Muscle layer of colon (tissue), 2 donors: ENCODE results near the gene ACSL3.

Experiments
- H3K27ac ChIP-seq: one replicate; pipeline ENCODE4 v1.7.0; 2013; ENCODE audit warnings: low read depth, mild to moderate bottlenecking, low read length, moderate library complexity
- H3K27me3 ChIP-seq, 2 donors: one replicate each; pipeline ENCODE4 v1.7.0; 2013; ENCODE audit warnings: low read length in 2 of 2, mild to moderate bottlenecking in 2 of 2; ENCODE audit not compliant: insufficient read depth in 2 of 2, control insufficient read depth in 1 of 2
- H3K36me3 ChIP-seq: one replicate; pipeline ENCODE4 v1.7.0; 2013; ENCODE audit warnings: mild to moderate bottlenecking, low read length; ENCODE audit not compliant: insufficient read depth
- H3K4me1 ChIP-seq: one replicate; pipeline ENCODE4 v1.7.0; 2013; ENCODE audit warnings: mild to moderate bottlenecking, low read length; ENCODE audit not compliant: insufficient read depth
- H3K4me3 ChIP-seq, 2 donors: one replicate each; pipeline ENCODE4 v1.7.0; 2013; ENCODE audit warnings: low read length in 2 of 2, low read depth in 1 of 2, mild to moderate bottlenecking in 1 of 2, moderate library complexity in 1 of 2
- H3K9ac ChIP-seq: one replicate; pipeline ENCODE4 v1.7.0; 2013; ENCODE audit warnings: low read length
- H3K9me3 ChIP-seq: one replicate; pipeline ENCODE4 v1.7.0; 2013; ENCODE audit warnings: mild to moderate bottlenecking, low read length
- donor health status: abdominal sarcoma.
- donor health status: Adenocarcinoma of cecum.

The ACSL3 gene

DNA sequence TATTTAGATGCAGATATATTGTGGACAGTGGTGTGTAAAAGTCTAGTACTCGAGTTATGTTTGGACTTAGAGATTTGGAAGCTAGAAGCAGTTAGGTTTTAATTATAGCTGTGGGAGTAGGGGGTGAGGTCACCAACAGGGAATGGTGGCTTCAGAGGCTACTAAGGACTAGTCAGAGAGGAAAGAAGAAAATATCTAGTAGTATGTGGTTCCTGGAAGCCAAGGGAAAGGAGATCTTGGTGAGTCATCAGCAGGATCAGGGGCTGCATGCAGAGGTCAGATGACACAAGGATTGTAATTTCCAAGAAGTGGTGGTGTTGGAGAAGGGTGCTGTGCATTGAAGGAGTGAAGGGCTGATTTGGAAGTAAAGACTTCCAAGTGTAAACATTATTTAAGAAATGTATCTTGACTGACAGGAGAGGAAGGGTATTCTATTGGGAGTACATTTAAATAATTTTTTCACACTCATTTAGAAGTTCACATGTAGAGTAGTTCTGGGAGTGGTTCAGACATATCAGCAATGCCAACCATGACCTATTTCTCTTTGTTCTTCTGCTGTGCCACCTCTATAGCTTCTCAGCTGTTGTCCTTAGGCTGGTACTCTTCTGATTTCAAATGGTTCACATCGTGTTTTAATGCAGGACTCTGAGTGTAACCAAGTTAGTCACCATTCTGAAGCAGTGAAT lies 59.1 kb downstream of the ACSL3 start:
- no peak overlapping the region for H3K27ac ChIP-seq
- H3K36me3 ChIP-seq: peaks cover 36% of the 10 kb centered on the region
- no peak overlapping the region for H3K4me3 ChIP-seq
- no peak overlapping the region for H3K9ac ChIP-seq
- no peaks in the 10 kb centered on the region for H3K27me3 ChIP-seq
- H3K4me1 ChIP-seq: no peaks in the 10 kb centered on the region
- no peaks in the 10 kb centered on the region for H3K9me3 ChIP-seq

DNA sequence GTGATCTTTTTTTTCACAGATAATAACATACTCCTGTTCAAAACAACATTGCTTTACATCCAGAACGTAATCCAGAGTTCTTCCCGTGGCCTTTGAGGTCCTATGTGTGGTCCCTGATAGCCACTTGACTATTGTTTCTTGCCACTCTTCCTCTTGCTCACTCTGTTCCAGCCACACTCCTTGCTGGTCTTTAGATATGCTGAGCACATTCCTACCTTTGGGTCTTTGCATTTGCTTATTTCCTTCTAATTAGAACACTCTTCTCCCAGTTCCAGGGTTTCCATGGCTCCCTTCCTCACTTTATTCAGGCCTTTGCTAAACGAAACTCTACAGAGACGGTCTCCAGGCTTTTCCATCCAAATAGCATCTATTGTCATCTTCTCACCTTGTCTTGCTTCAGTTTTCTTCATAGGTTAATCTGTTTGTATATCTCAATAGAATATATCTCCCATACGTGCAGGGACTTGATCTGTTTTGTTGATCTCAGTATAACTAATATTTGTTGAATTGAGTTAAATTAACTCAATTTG lies 59.9 kb downstream of the ACSL3 start:
- Histone ChIP-seq H3K27ac (no peak overlapping the region), H3K36me3 (peaks cover 36% of the 10 kb centered on the region), H3K4me3 (no peak overlapping the region), H3K9ac (no peak overlapping the region), H3K4me1 (no peaks in the 10 kb centered on the region), H3K27me3 (no peaks in the 10 kb centered on the region), H3K9me3 (no peaks in the 10 kb centered on the region)

DNA sequence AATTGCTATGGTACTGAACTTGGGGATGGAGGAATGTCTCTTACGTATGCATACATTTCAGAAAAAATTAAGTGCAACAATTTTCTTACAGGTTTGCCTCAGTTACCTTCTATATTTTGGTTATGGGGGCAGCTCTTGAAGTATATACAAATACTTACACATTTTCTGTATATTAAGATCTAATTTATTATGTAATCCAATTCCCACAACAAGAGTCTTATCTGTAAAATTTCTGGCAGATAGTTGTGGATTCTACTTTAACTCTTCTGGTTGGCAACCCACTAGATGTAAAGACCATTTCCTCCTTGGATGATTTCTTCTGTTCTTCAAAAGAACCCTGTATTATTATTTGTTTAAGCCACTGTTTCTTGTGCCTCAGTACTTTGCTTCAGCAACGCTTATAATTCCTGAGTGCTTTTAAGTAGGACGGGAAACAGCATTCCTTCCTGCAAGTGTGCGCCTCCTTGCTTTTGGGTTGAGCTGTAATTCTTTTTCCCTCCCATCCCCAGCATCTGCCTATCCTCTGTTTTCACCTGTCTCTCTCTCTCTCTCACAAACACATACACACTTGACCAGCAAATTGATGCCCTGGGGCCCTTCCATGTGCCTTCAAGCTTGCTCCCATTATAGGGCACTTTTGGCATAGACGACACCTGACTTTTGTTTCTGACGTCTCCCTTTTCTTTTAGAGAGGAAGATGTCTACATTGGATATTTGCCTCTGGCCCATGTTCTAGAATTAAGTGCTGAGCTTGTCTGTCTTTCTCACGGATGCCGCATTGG lies 61.4 kb downstream of the ACSL3 start:
- no peak overlapping the region for H3K27ac ChIP-seq
- no peak overlapping the region for H3K9ac ChIP-seq
- H3K36me3 ChIP-seq: peaks cover 36% of the 10 kb centered on the region
- no peaks in the 10 kb centered on the region for H3K27me3 ChIP-seq
- no peaks in the 10 kb centered on the region for H3K9me3 ChIP-seq
- no peaks in the 10 kb centered on the region for H3K4me1 ChIP-seq
- no peak overlapping the region for H3K4me3 ChIP-seq

DNA sequence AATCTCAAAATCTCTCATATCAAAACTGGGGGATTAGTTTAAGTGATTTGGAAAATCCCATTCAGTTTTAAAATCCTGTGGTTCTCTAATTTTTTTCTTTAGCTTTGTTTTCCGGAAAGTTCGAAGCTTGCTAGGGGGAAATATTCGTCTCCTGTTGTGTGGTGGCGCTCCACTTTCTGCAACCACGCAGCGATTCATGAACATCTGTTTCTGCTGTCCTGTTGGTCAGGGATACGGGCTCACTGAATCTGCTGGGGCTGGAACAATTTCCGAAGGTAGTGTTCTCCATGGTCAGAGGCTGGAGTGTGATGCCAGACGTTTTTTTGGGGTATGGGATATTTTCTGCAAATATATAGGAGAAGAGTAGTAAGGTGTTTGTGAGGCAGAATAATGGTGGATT lies 66.1 kb downstream of the ACSL3 start:
- no peaks in the 10 kb centered on the region for H3K27me3 ChIP-seq
- no peaks in the 10 kb centered on the region for H3K4me1 ChIP-seq
- H3K36me3 ChIP-seq: peaks cover 29% of the 10 kb centered on the region
- no peaks in the 10 kb centered on the region for H3K9me3 ChIP-seq
- no peak overlapping the region for H3K9ac ChIP-seq
- H3K4me3 ChIP-seq: no peak overlapping the region
- H3K27ac ChIP-seq: no peak overlapping the region

DNA sequence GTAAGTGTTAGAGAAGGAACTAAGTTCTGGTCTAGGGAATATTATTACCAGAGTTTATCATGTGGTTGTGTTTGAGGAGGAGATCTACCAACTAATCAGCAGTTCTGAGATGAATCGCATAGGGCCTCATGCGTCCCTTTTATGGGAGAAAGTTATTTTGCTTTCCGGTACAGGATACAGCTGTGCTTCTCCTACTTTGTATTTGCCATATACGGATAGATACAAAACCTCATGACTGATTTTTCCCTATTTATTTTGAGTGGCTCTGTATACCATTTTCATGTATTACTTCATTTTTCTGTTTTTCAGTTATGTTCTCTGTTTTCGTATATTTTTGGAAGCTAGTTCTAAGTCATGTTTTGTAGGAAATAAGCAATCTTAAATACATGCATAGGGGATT lies 66.8 kb downstream of the ACSL3 start:
- Histone ChIP-seq H3K9me3 (no peaks in the 10 kb centered on the region), H3K9ac (no peak overlapping the region), H3K27me3 (no peaks in the 10 kb centered on the region), H3K27ac (no peak overlapping the region), H3K36me3 (peaks cover 29% of the 10 kb centered on the region), H3K4me1 (no peaks in the 10 kb centered on the region), H3K4me3 (no peak overlapping the region)

DNA sequence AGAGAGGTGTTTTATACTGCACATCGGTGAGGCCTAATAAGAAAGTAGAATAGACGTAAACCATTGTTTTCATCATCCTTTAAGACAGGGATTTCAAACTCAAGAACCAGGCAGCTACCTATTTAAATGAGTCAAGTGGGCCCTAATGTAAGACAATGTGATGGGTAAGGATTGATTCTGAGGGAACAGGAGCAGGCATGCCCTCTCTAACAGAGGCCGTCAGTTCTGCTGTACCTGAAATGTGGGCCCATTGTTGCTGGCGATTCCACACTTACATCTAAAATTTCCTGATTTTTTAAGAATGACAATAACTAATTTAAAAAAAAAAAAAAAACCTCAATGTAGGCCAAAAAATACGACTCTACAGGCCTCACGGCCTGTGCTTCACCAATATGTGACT lies 67.5 kb downstream of the ACSL3 start:
- H3K27ac ChIP-seq: no peak overlapping the region
- H3K9ac ChIP-seq: no peak overlapping the region
- H3K4me3 ChIP-seq: no peak overlapping the region
- H3K4me1 ChIP-seq: peaks cover 2% of the 10 kb centered on the region
- H3K36me3 ChIP-seq: peaks cover 25% of the 10 kb centered on the region
- H3K9me3 ChIP-seq: no peaks in the 10 kb centered on the region
- H3K27me3 ChIP-seq: no peaks in the 10 kb centered on the region

DNA sequence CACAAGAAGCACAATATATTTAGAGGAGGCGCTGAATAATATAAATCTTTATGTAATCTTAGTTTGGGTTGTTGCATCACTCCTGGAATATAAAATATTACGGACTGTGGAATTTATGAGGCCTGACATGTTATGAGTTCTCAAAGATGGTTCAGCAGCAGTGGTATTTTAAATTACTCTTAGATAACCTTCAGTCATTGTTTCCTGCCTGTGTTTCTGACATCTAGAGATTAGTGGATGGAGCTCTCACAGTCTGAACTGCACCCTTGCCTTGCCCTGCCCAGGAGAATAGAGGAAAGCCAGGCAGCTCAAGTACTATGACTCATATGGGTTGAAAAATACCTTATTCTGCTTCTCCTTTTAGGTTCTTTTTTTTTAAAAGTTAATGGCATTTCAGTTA lies 70.0 kb downstream of the ACSL3 start:
- Histone ChIP-seq H3K9me3 (no peaks in the 10 kb centered on the region), H3K4me3 (no peak overlapping the region), H3K36me3 (peaks cover 26% of the 10 kb centered on the region), H3K27ac (no peak overlapping the region), H3K4me1 (peaks cover 7% of the 10 kb centered on the region), H3K9ac (no peak overlapping the region), H3K27me3 (no peaks in the 10 kb centered on the region)

DNA sequence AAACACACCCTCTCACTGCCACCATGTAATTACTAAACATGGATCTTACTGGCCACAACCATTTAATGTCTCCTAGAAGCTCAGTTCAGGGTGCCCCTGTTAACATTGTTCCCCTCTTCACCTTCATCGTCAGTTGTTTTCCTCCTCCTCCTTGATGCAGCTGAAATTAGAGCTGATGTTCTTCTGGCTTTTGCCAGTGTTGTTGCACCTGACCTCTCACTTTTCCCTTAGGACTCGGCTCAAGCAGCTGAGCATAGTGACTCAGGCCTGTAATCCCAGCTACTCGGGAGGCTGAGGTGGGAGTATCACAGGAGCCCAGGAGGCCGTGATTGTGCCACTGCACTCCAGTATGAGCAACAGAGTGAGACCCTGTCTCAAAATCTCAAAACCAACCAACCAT lies 70.8 kb downstream of the ACSL3 start:
- Histone ChIP-seq H3K4me3 (no peak overlapping the region), H3K27me3 (no peaks in the 10 kb centered on the region), H3K36me3 (peaks cover 28% of the 10 kb centered on the region), H3K4me1 (peaks cover 7% of the 10 kb centered on the region), H3K9ac (no peak overlapping the region), H3K27ac (no peak overlapping the region), H3K9me3 (no peaks in the 10 kb centered on the region)

DNA sequence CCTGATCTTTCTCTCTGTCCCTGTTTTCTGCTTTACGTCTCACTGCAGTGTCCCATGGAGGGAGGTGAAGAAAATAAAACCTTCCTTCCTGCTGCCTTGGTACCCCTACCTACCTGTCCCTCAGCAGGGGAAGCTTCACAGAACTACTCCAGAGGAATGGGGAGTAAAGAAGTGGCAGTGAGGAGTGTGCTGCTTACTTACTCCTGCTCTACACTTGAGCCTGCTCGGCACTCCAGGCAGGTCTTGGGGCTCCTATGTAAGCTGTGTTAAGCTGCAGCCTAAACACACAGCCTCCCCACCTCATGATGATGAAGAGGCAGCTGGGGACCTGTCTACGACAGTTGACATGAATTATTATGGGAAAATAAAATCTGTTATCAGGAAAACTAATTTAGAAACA lies 72.6 kb downstream of the ACSL3 start:
- H3K27me3 ChIP-seq: no peaks in the 10 kb centered on the region
- H3K4me1 ChIP-seq: peaks cover 7% of the 10 kb centered on the region
- peaks cover 35% of the 10 kb centered on the region for H3K36me3 ChIP-seq
- H3K4me3 ChIP-seq: no peak overlapping the region
- H3K27ac ChIP-seq: no peak overlapping the region
- no peak overlapping the region for H3K9ac ChIP-seq
- H3K9me3 ChIP-seq: peaks cover 6% of the 10 kb centered on the region

DNA sequence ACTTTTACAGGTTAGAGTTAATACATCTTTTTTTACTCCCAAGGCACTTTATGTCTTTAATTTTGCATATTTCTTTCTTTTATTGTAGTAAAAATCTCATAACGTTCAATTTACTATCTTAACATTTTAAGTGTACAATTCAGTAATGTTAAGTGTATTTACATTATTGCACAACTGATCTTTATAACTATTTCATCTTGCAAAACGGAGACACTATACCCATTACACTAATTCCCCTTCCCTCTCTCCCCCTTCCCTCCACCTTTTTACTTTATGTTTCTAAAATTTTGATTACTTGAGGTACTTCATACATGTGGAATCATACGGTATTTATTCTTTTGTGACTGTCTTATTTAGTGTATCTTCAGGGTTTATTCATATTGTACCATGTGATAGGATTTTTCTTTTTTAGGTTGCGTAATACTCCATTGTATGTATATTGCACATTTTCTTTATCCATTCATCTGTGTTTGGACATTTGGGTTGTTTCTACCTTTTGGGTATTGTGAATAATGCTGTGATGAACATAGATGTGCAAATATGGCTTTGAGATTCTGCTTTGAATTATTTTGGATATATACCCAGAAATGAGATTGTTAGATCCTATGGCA lies 75.0 kb downstream of the ACSL3 start:
- Histone ChIP-seq H3K9ac (no peak overlapping the region), H3K36me3 (peaks cover 46% of the 10 kb centered on the region), H3K27ac (no peak overlapping the region), H3K9me3 (peaks cover 8% of the 10 kb centered on the region), H3K4me3 (no peak overlapping the region), H3K4me1 (peaks cover 7% of the 10 kb centered on the region), H3K27me3 (no peaks in the 10 kb centered on the region)

DNA sequence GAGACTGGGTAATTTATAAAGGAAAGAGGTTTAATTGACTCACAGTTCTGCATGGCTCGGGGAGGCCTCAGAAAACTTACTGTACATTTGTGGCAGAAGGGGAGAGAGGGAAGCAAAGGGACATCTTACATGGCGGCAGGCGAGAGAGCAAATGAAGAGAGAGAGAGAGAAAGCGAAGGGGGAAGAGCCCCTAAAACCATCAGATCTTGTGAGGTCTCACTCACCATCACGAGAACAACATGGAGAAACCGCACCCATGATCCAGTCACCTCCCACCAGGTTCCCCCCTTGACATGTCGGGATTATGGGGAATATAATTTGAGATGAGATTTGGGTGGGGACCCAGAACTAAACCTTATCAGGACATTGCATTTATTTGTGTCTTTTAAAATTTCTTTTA lies 75.9 kb downstream of the ACSL3 start:
- Histone ChIP-seq H3K9me3 (peaks cover 8% of the 10 kb centered on the region), H3K4me3 (no peak overlapping the region), H3K36me3 (peaks cover 39% of the 10 kb centered on the region), H3K4me1 (peaks cover 7% of the 10 kb centered on the region), H3K9ac (no peak overlapping the region), H3K27me3 (no peaks in the 10 kb centered on the region), H3K27ac (no peak overlapping the region)
